LoVo (cell line): ENCODE measurements around the gene IFI27L1.
A peak's percentile ranks its signal among the peaks of the same experiment; 100 is the strongest.

Experiments
- DNase-seq: peaks from one replicate; pipeline ENCODE4 v3.0.0-alpha.2; 2016; ENCODE audit warnings: low spot score

The IFI27L1 gene

GRCh38 chr14:94080621-94081385 is at the start of gene IFI27L1, which contains the start of gene DDX24:
IFI27L1 (plus strand) TSS chr14:94081310; CDS start chr14:94096938, 15,628 bp downstream.
DDX24 (minus strand) TSS chr14:94081202; CDS start chr14:94079742, 1,460 bp downstream.
- peak; percentile 96 for DNase-seq

- DNase-seq = peak; percentile 48
These were observed 49.2 kb upstream of the IFI27L1 start for GRCh38 chr14:94031883-94032279.

- no peak for DNase-seq
These were observed 46.2 kb upstream of the IFI27L1 start for GRCh38 chr14:94034886-94035285.

GRCh38 chr14:94036313-94037167 is 44.6 kb upstream of the IFI27L1 start:
- DNase-seq = peak; percentile 66

GRCh38 chr14:94037954-94038353 is 43.2 kb upstream of the IFI27L1 start:
- no peak for DNase-seq

- no peak for DNase-seq
These were observed 42.6 kb upstream of the IFI27L1 start for GRCh38 chr14:94038510-94038909.

GRCh38 chr14:94038921-94039629 is 42.0 kb upstream of the IFI27L1 start:
- no peak for DNase-seq

- DNase-seq = no peak
These were observed 40.9 kb upstream of the IFI27L1 start for GRCh38 chr14:94040247-94040646.

GRCh38 chr14:94040796-94041195 is 40.3 kb upstream of the IFI27L1 start:
- no peak for DNase-seq

- no peak for DNase-seq
These were observed 39.4 kb upstream of the IFI27L1 start for GRCh38 chr14:94041551-94042346.

- DNase-seq = no peak
These were observed 38.5 kb upstream of the IFI27L1 start for GRCh38 chr14:94042433-94043091.

GRCh38 chr14:94043111-94043755 is 37.9 kb upstream of the IFI27L1 start:
- no peak for DNase-seq

GRCh38 chr14:94043756-94044475 is 37.2 kb upstream of the IFI27L1 start:
- DNase-seq = no peak

- no peak for DNase-seq
These were observed 36.5 kb upstream of the IFI27L1 start for GRCh38 chr14:94044476-94045091.

- DNase-seq = no peak
These were observed 36.0 kb upstream of the IFI27L1 start for GRCh38 chr14:94045101-94045500.

- no peak for DNase-seq
These were observed 35.4 kb upstream of the IFI27L1 start for GRCh38 chr14:94045563-94046345.

- no peak for DNase-seq
These were observed 34.3 kb upstream of the IFI27L1 start for GRCh38 chr14:94046696-94047250.

- no peak for DNase-seq
These were observed 33.5 kb upstream of the IFI27L1 start for GRCh38 chr14:94047581-94047980.
